Mononuclear cell (primary cell): ENCODE results near the gene ZBTB46. TPM values are rescaled to one million over a fixed set of nuclear protein-coding genes. Genes with fewer than 3 reads are reported as not detected.

Source experiments
- H3K27me3 ChIP-seq: 2 replicates; pipeline ENCODE4 v1.6.0; 2011; ENCODE audit warnings: low read length, control low read depth; ENCODE audit not compliant: insufficient read depth
- H3K4me1 ChIP-seq: 2 replicates; pipeline ENCODE4 v1.5.1; 2011; ENCODE audit warnings: mild to moderate bottlenecking, low read length, control low read depth; ENCODE audit not compliant: insufficient read depth
- H3K4me3 ChIP-seq: 2 replicates; pipeline ENCODE4 v1.5.1; 2011; ENCODE audit warnings: mild to moderate bottlenecking, low read length, moderate library complexity
- H3K9me3 ChIP-seq: 2 replicates; pipeline ENCODE4 v1.5.1; 2011; ENCODE audit warnings: low read depth, mild to moderate bottlenecking, control low read depth, low read length
- total RNA-seq: library from RNA; depleted of rRNA; stranded (reverse); fragments of >200 nt; gene quantifications from one replicate; pipeline ENCODE4 v1.2.3, GENCODE V29; 2012

Gene ZBTB46
- total RNA-seq, 1 donor: 2.1 TPM

DNA sequence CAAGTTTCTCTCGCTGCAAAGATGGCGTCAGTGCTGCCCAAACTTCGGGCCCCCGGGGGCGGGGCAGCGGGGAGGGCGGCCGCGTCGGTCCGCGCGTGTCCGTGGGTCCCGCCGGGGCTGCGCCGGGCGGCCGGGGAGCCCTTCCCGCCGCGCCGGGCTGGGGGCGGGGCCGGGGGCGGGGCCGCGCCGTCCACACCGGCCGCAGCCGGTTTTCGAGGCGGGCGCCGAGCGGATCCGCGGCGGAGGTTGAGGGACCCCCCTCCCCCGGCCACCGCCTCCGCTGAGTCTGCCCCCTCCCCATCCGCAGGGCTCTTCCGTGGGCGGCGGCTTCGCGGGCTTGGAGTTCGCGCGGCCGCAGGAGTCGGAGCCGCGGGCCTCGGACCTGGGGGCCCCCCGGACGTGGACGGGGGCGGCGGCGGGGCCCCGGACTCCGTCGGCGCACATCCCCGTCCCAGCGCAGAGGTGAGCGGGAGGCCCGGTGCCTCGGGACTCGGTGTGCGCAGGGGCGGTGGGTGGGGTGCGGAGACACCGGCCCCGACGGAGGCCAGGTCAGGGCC, 90.9 kb downstream of the ZBTB46 start:
- peaks cover 47% of the 10 kb centered on the region for H3K4me1 ChIP-seq
- H3K4me3 ChIP-seq: peak overlapping the region; percentile 39
- H3K9me3 ChIP-seq: no peaks in the 10 kb centered on the region
- H3K27me3 ChIP-seq: no peaks in the 10 kb centered on the region

DNA sequence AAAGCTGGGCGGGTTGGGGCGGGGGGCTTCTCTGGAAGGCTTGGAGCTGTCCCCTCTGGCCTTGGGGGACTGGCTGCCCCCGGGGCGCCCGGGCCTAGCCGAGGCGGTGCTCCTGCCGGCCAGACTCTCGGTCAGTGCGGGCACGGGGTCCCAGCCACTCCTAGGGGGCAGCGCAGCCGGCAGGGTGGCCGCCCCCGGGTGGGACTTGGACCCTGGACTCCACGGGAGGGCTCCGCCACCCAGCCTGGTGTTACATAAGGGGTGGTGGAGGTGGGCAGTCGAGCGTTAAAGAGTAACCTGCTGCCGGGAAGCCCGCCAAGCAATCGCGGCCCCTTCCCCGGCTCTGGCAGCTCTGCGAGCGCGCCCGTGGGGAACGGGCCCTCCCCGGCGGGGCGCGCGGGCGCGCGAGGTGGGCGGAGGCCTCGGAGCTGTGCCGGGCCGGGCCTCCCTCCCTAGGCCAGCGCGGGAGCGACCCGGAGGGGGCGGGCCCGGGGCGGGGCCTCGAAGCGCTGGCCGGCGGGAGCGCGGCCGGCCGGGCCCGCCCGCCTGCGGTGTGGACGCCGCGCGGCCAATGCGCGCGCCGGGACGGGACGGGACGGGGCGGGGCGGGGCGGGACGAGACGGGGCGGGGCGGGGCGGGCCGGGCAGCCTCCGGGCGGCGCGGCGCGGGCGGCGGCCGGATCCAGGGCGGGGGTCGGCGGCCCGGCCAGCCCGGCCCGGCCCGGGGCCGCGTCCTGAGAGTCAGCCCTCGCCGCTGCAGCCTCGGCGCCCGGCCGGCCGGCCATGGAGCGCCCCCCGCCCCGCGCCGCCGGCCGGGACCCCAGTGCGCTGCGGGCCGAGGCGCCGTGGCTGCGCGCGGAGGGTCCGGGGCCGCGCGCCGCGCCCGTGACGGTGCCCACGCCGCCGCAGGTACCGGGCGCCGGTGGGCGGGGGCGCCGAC, 91.7 kb downstream of the ZBTB46 start, which contains the start of gene SLC2A4RG:
TSS of gene SLC2A4RG (plus strand) at position 647 of the 940 bp plus-strand sequence. CDS start at position 784, 137 bp downstream.
- Histone ChIP-seq H3K4me3 (peak within 1 kb of the TSS; percentile 39), H3K4me1 (peaks cover 47% of the 10 kb centered on the region), H3K9me3 (no peaks in the 10 kb centered on the region), H3K27me3 (no peaks in the 10 kb centered on the region)

GRCh38 chr20:63738687-63739129, 92.4 kb downstream of the ZBTB46 start:
- Histone ChIP-seq H3K4me3 (no peak overlapping the region), H3K4me1 (peaks cover 47% of the 10 kb centered on the region), H3K27me3 (no peaks in the 10 kb centered on the region), H3K9me3 (no peaks in the 10 kb centered on the region)

DNA sequence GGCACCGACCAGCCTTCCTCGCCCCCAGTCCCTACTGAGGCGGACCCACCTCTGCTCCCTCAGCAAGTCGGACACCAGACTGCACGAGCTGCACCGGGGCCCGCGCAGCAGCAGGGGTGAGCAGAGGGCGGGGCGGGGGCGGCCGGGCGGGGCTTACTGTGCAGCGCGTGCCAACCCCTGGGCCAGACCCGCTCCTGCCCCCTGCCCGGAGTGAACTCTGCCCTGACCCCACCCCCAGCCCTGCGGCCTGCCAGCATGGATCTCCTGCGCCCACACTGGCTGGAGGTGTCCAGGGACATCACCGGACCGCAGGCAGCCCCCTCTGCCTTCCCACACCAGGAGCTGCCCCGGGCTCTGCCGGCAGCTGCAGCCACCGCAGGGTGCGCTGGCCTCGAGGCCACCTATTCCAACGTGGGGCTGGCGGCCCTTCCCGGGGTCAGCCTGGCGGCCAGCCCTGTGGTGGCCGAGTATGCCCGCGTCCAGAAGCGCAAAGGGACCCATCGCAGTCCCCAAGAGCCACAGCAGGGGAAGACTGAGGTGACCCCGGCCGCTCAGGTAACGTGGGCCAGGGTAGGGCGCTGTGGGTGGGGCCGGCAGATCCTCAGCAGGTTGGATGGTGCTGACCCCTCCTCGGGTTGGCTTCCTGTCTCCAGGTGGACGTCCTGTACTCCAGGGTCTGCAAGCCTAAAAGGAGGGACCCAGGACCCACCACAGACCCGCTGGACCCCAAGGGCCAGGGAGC, 92.9 kb downstream of the ZBTB46 start:
- H3K4me1 ChIP-seq: peaks cover 47% of the 10 kb centered on the region
- no peaks in the 10 kb centered on the region for H3K27me3 ChIP-seq
- H3K9me3 ChIP-seq: no peaks in the 10 kb centered on the region
- H3K4me3 ChIP-seq: peak overlapping the region; percentile 22

DNA sequence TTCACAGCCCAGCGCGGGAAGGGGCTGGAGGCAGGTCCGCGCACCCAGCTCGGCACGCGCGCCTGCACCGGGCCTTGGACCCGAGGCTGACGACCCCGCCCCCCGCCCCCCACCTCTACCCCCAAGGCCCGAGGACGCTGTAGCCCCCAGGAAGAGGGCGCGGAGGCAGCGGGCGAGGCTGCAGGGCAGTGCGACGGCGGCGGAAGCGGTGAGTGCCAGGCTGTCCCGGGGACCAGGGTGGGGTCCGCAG, 93.4 kb downstream of the ZBTB46 start:
- H3K9me3 ChIP-seq: no peaks in the 10 kb centered on the region

GRCh38 chr20:63736893-63737694, 94.0 kb downstream of the ZBTB46 start:
- H3K27me3 ChIP-seq: no peaks in the 10 kb centered on the region
- H3K9me3 ChIP-seq: no peaks in the 10 kb centered on the region
- peak overlapping the region; percentile 54 for H3K4me3 ChIP-seq
- H3K4me1 ChIP-seq: peaks cover 47% of the 10 kb centered on the region

More for the DNA sequence above, 93.4 kb downstream of the ZBTB46 start:
- H3K4me3 ChIP-seq: peak overlapping the region; percentile 54
- peaks cover 47% of the 10 kb centered on the region for H3K4me1 ChIP-seq
- no peaks in the 10 kb centered on the region for H3K27me3 ChIP-seq

GRCh38 chr20:63735859-63736718, 95.0 kb downstream of the ZBTB46 start, which contains the start of gene LIME1:
Gene LIME1 (plus strand): TSS chr20:63736664. CDS start chr20:63737550, 886 bp downstream.
- peaks cover 48% of the 10 kb centered on the region for H3K4me1 ChIP-seq

GRCh38 chr20:63734946-63735858, 95.9 kb downstream of the ZBTB46 start:
- peaks cover 50% of the 10 kb centered on the region for H3K4me1 ChIP-seq
- no peaks in the 10 kb centered on the region for H3K9me3 ChIP-seq
- H3K4me3 ChIP-seq: no peak overlapping the region
- no peaks in the 10 kb centered on the region for H3K27me3 ChIP-seq

More at GRCh38 chr20:63735859-63736718, 95.0 kb downstream of the ZBTB46 start, which contains the start of gene LIME1:
- Histone ChIP-seq H3K9me3 (no peaks in the 10 kb centered on the region), H3K27me3 (no peaks in the 10 kb centered on the region), H3K4me3 (peak within 1 kb of the TSS; percentile 54)

DNA sequence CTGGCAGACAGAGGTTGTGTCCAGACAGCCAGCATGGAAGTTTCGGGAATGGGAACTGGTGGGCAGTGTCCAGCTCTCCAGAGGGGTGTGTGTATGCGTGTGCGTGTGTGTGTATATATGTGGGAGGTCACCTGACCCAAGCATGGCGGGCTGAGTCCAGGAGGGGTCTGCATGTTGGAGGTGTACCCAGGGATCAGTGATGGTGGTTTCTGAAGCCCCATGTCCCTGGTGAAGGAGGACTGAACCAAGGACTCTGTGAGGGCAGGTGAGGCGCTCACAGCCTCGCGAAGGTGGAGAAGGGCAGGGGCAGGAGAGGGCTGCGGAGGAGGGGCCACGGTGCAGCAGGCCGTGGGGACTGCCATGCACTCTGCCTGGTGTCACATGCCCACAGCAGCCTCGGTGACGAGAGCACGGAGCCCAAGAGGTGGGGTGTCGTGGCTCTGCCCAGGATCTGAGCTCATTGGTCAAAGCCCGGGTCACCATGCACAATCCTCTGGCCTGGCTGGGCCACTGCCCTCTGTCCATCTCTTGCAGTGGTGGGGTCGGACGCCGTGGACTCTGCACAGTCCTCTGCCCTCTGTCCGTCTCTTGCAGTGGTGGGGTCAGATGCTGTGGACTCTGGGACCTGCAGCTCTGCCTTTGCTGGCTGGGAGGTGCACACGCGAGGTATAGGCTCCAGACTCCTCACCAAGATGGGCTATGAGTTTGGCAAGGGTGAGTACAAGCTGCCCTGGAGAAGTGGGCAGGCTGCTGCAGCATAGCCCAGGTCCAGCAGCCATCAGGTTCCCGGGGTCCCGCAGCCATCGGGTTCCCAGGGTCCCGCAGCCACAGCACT, 96.7 kb downstream of the ZBTB46 start:
- Histone ChIP-seq H3K4me3 (no peak overlapping the region), H3K9me3 (no peaks in the 10 kb centered on the region), H3K4me1 (peaks cover 59% of the 10 kb centered on the region), H3K27me3 (no peaks in the 10 kb centered on the region)

GRCh38 chr20:63733579-63734081, 97.4 kb downstream of the ZBTB46 start:
- Histone ChIP-seq H3K27me3 (no peaks in the 10 kb centered on the region), H3K4me1 (peaks cover 59% of the 10 kb centered on the region), H3K4me3 (no peak overlapping the region), H3K9me3 (no peaks in the 10 kb centered on the region)

- H3K4me3 ChIP-seq: no peak overlapping the region
- H3K27me3 ChIP-seq: no peaks in the 10 kb centered on the region
- no peaks in the 10 kb centered on the region for H3K9me3 ChIP-seq
- peaks cover 59% of the 10 kb centered on the region for H3K4me1 ChIP-seq
These were observed 97.9 kb downstream of the ZBTB46 start for GRCh38 chr20:63733117-63733516.
